Mucosa of descending colon (tissue), 3 donors: ENCODE results near the gene SERPINE2. TPM values are rescaled to one million over a fixed set of nuclear protein-coding genes. Genes with fewer than 3 reads are reported as not detected.

Source experiments
- ATAC-seq: fragments of 200-7000 bp; cut with Tn5 transposase; one replicate; pipeline ENCODE4 v1.9.1; 2020; ENCODE audit warnings: mild to moderate bottlenecking, moderate library complexity
- DNase-seq, 3 donors: peaks; one replicate each; pipeline ENCODE4 v3.0.0-alpha.2; 2020
- H3K36me3 ChIP-seq: fragments of 200-600 bp; one replicate; pipeline ENCODE4 v1.8.0; 2021; ENCODE audit warnings: low read depth, mild to moderate bottlenecking
- H3K4me1 ChIP-seq: fragments of 200-600 bp; one replicate; pipeline ENCODE4 v1.8.0; 2021; ENCODE audit warnings: low read depth, mild to moderate bottlenecking
- H3K4me3 ChIP-seq: fragments of 200-600 bp; one replicate; pipeline ENCODE4 v1.8.0; 2021; ENCODE audit warnings: mild to moderate bottlenecking
- H3K9me3 ChIP-seq: fragments of 200-600 bp; one replicate; pipeline ENCODE4 v1.8.0; 2021; ENCODE audit warnings: mild to moderate bottlenecking
- intact Hi-C, 2 donors: fragments of 100-400 bp; cut with DNase I in 1 of 2; cut with micrococcal nuclease in 1 of 2; formaldehyde crosslinking; loops; one replicate each; pipeline versions ENCODE4 v1.11.0 to v1.11.1; 2022; cut with DNase I, micrococcal nuclease
- total RNA-seq, 3 donors: library from RNA; stranded (reverse); fragmentation: NEBNext Ultra II Directional in 2 of 3; extraction: Animal tissue kit (Norgen Biotek cat#: 25700) in 2 of 3; gene quantifications; one replicate each; pipeline versions ENCODE4 v1.2.1 to v1.2.4, GENCODE V29; 2021 to 2023
- TF ChIP-seq, protein P1 (sequence below): fragments of 200-600 bp; IDR thresholded peaks from one replicate; pipeline ENCODE4 v1.8.0; 2022; ENCODE audit warnings: antibody characterized with exemption, mild to moderate bottlenecking
- donor health status: DM: no; HTN: no; CAD: no; lungs with moderate emphysema.
- donor health status: DM: no; HTN: no; CAD: no.
- donor health status: DM: no; HTN: yes; CAD: no.

SERPINE2 gene
- total RNA-seq, 3 donors from 2014 or later = 10.6 to 15.9 (median 12.4) TPM

DNA sequence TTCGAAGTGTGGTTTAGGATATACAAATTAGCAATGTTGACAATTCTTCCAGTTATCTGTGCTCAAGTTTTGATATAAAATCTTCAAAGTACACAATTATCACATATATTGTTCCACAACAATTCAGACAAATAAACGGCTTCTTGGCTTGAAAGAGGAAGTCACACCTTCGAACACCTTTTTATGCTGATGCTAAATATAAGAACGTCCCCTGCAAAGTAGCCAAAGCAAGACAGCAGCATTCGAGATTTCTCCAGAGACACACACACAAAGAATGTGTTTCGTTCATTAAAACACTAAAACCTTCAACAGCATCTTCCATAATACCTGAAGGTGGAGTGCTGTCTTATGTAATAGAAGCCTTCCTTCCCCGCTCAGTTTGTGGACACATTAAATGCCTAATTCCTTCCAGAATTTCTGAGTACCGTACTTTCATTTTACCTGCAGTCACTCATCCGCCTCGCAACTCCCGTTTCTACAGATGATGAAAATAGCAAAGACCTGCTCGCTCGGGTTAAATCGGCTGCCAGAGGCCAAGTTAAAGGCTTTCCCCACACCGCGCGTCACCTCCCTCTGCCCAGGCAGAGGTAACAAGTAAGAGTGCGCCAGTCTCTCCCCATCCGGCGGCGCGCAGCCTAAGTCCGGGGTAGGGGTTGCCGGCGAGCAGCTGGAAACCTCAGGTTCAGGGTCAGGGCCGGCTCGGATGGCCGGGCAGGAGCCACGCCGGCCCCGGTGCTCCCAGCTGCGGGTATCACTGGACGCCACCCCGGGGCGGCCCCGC lies 847 bp downstream of the SERPINE2 start:
- intact Hi-C loops = no loop called here
- Histone ChIP-seq H3K4me1 (peaks cover 4% of the 10 kb centered on the region), H3K4me3 (peak overlapping the region; percentile 19), H3K36me3 (no peaks in the 10 kb centered on the region), H3K9me3 (no peaks in the 10 kb centered on the region)
- DNase-seq (peak in 1 of 3 donors; percentile 35), ATAC-seq (peak; percentile 70)
- TF ChIP-seq, protein P1, sequence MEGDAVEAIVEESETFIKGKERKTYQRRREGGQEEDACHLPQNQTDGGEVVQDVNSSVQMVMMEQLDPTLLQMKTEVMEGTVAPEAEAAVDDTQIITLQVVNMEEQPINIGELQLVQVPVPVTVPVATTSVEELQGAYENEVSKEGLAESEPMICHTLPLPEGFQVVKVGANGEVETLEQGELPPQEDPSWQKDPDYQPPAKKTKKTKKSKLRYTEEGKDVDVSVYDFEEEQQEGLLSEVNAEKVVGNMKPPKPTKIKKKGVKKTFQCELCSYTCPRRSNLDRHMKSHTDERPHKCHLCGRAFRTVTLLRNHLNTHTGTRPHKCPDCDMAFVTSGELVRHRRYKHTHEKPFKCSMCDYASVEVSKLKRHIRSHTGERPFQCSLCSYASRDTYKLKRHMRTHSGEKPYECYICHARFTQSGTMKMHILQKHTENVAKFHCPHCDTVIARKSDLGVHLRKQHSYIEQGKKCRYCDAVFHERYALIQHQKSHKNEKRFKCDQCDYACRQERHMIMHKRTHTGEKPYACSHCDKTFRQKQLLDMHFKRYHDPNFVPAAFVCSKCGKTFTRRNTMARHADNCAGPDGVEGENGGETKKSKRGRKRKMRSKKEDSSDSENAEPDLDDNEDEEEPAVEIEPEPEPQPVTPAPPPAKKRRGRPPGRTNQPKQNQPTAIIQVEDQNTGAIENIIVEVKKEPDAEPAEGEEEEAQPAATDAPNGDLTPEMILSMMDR = no peak

DNA sequence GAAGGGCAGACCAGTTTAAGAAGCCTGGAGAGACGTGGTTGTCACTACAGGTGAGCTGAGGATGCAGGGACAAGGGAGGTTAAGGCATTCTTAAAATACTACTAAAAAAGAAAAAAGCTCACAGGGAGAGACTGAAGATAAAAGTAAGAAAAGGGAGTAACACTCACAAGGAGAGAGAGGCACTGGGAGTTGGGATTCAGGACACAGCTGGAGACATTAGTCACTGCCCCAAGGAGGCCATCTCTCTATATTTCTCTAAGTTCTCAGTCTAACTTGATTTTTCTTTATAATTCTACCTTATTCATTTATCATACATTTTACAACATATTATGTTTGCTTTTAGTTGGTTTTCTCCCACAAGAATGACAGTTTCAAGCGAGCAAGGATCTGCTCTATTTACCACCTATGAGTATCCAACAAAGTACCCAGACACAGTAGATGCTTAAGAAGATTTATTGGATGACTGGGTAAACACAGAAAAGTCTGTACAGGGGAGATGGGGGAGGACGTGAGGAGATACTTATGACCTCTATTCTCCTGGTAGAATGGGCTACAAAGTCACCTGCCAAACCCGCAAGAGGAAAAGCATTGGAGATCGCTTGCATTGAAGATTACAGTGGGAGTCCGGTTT lies 2.2 kb downstream of the SERPINE2 start:
- no peak for DNase-seq
- intact Hi-C loops = no loop called here
- no peaks in the 10 kb centered on the region for H3K36me3 ChIP-seq
- TF ChIP-seq, protein P1 = no peak
- ATAC-seq = no peak
- H3K4me1 ChIP-seq = peaks cover 4% of the 10 kb centered on the region
- H3K9me3 ChIP-seq = no peaks in the 10 kb centered on the region
- no peak overlapping the region for H3K4me3 ChIP-seq

DNA sequence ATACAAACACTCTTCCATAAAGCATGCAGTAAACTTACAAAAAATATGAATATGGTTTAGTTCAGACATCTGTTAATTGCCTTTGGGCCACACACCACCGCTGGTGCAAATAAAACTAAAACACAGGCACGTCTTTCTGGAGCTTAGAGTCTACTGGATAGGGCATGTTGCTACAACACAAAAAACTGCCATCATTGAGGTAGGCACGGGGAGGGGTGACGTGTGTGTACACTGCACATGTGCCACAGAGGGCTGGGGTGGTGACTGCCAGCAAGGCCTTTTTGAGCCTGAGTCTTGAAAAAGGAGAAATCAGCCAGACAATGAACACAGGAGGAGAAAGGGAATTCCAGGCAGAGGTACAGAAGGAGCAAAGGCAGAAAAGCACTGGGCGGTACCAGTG lies 5.1 kb downstream of the SERPINE2 start:
- H3K36me3 ChIP-seq = no peaks in the 10 kb centered on the region
- ATAC-seq (no peak), DNase-seq (no peak)
- H3K4me1 ChIP-seq = no peaks in the 10 kb centered on the region
- TF ChIP-seq, protein P1 = no peak
- intact Hi-C loops = no loop called here
- H3K4me3 ChIP-seq = no peak overlapping the region
- H3K9me3 ChIP-seq = no peaks in the 10 kb centered on the region

DNA sequence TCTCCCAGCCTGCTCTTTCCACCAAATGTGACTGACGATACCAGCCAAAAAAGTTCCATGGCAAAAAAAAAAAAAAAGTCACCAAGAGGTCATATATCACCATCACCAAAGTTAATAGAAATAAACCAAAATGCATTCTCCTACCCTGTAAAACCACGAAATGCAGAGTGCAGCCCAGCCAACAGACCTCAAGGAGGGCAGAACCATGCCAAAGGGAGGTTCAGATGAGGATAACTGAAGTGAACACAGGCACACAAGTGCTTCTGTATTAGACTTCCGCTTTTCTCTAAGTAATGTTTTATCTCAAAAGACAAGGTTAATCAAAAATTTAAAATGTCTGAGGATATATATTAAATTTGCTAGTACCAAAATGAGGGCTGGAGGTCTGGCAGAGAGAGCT lies 5.5 kb downstream of the SERPINE2 start:
- Histone ChIP-seq H3K4me3 (no peak overlapping the region), H3K9me3 (no peaks in the 10 kb centered on the region), H3K4me1 (no peaks in the 10 kb centered on the region), H3K36me3 (no peaks in the 10 kb centered on the region)
- intact Hi-C loops = no loop called here
- ATAC-seq (no peak), DNase-seq (no peak)
- TF ChIP-seq, protein P1 = no peak

DNA sequence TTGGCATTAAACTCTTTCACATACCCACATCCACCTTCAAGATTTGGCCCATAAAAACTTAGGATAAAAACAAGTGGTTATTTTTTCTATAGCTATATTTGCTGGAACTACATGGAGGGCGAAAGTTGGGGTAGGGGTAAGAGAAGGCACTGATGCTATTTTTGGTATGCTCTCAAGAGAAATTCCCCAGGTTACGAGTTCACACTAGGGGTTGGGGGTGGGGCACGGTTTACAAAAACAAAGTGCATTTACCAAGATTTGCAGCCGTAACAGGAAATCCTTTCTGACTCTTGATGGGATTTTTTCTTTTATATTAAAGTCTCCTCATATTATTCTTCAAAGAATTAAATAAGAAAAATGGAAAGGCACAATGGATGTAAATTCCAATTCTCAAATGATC lies 6.8 kb downstream of the SERPINE2 start:
- Histone ChIP-seq H3K36me3 (no peaks in the 10 kb centered on the region), H3K4me3 (no peak overlapping the region), H3K4me1 (no peaks in the 10 kb centered on the region), H3K9me3 (no peaks in the 10 kb centered on the region)
- no peak for ATAC-seq
- TF ChIP-seq, protein P1 = no peak
- no peak for DNase-seq
- intact Hi-C loops = no loop called here
